GM12892 (cell line): Measurements from ENCODE around the gene RNF166.
A peak's percentile ranks its signal among the peaks of the same experiment; 100 is the strongest.

Source experiments
- DNase-seq: peaks from one replicate; pipeline ENCODE4 v3.0.0; 2011; ENCODE audit not compliant: insufficient read length
- FAIRE-seq: peaks from 2 replicates; lab custom pipeline; 2011; peaks lifted over from hg19 to GRCh38; lab: Jason Lieb, UNC
- POLR2A ChIP-seq: IDR thresholded peaks from 2 replicates; pipeline ENCODE4 v1.6.1; 2011; ENCODE audit warnings: low read depth, low read length, control low read depth
- POLR2AphosphoS5 ChIP-seq: IDR thresholded peaks from 2 replicates; pipeline ENCODE4 v1.6.1; 2011; ENCODE audit warnings: low read depth, low read length, control low read depth
- TAF1 ChIP-seq: IDR thresholded peaks from 2 replicates; pipeline ENCODE4 v1.6.1; 2011; ENCODE audit warnings: low read depth, mild to moderate bottlenecking, control low read depth, low read length, borderline replicate concordance

RNF166 gene

GRCh38 chr16:88737298-88738150 is 31.3 kb upstream of the RNF166 start:
- TF ChIP-seq TAF1, result no peak
- no peak for TF ChIP-seq POLR2A
- TF ChIP-seq POLR2AphosphoS5, result no peak
- peak; percentile 92 for DNase-seq
- peak; percentile 95 for FAIRE-seq

- no peak for FAIRE-seq
- TF ChIP-seq POLR2A (no peak), POLR2AphosphoS5 (no peak)
- no peak for DNase-seq
These were observed 30.3 kb upstream of the RNF166 start for GRCh38 chr16:88736496-88736895.

GRCh38 chr16:88736088-88736487 is 29.9 kb upstream of the RNF166 start:
- FAIRE-seq, result no peak
- TF ChIP-seq POLR2AphosphoS5, result no peak
- TF ChIP-seq TAF1, result no peak
- TF ChIP-seq POLR2A, result no peak
- DNase-seq, result no peak

GRCh38 chr16:88735616-88736015 is 29.4 kb upstream of the RNF166 start:
- TF ChIP-seq POLR2AphosphoS5 (no peak), POLR2A (no peak), TAF1 (no peak)
- DNase-seq, result no peak
- FAIRE-seq, result no peak

GRCh38 chr16:88735121-88735520 is 28.9 kb upstream of the RNF166 start:
- TF ChIP-seq TAF1, result no peak
- no peak for TF ChIP-seq POLR2A
- TF ChIP-seq POLR2AphosphoS5, result no peak
- FAIRE-seq (no peak), DNase-seq (no peak)

GRCh38 chr16:88734361-88734728 is 28.1 kb upstream of the RNF166 start:
- TF ChIP-seq POLR2A (no peak), POLR2AphosphoS5 (no peak), TAF1 (no peak)
- no peak for DNase-seq
- FAIRE-seq, result no peak

GRCh38 chr16:88733630-88734360 is 27.6 kb upstream of the RNF166 start:
- TF ChIP-seq POLR2A (no peak), POLR2AphosphoS5 (no peak), TAF1 (no peak)
- DNase-seq (no peak), FAIRE-seq (no peak)

GRCh38 chr16:88732961-88733294 is 26.7 kb upstream of the RNF166 start:
- DNase-seq (no peak), FAIRE-seq (no peak)
- TF ChIP-seq POLR2A (no peak), POLR2AphosphoS5 (no peak), TAF1 (no peak)

- DNase-seq (no peak), FAIRE-seq (no peak)
- no peak for TF ChIP-seq POLR2A
- no peak for TF ChIP-seq TAF1
- no peak for TF ChIP-seq POLR2AphosphoS5
These were observed 26.2 kb upstream of the RNF166 start for GRCh38 chr16:88732172-88732960.

- FAIRE-seq, result no peak
- DNase-seq, result no peak
- TF ChIP-seq TAF1 (no peak), POLR2A (no peak), POLR2AphosphoS5 (no peak)
These were observed 25.5 kb upstream of the RNF166 start for GRCh38 chr16:88731699-88732098.
